ENCODE measurements around the gene RPL36AL. TPM values are rescaled to one million over a fixed set of nuclear protein-coding genes. Genes with fewer than 3 reads are reported as not detected.
A peak's percentile ranks its signal among the peaks of the same experiment; 100 is the strongest.

The RPL36AL gene
- total and polyA plus RNA-seq, 2 donors (not counting 1 experiment from before 2014, with no cell fraction given): 169 to 171 TPM

GRCh38 chr14:49598485-49599300 lies 21.7 kb downstream of the RPL36AL start, which contains the start of gene LRR1:
TSS of gene LRR1 (plus strand) at chr14:49598940. CDS start at chr14:49599021, 81 bp downstream.
- peak within 1 kb of the TSS; percentile 75 to 94 (median 80) for H3K4me3 ChIP-seq (ENCODE audit: control extremely low read depth in 1 of 5, extremely low read depth in 1 of 5, insufficient read depth in 1 of 5, low read depth in 2 of 5, low read length in 4 of 5)
- no peaks in the 10 kb centered on the region for H3K27me3 ChIP-seq (replicated peaks in 1 of 4; ENCODE audit: control extremely low read depth in 1 of 4, control insufficient read depth in 3 of 4, insufficient read depth in 4 of 4, low read length in 3 of 4)
- H3K4me2 ChIP-seq (replicated peaks; ENCODE audit: low read depth, low read length, poor library complexity, severe bottlenecking): peak within 1 kb of the TSS; percentile 82
- DNase-seq: peak; percentile 95
- under 1% methylated on average over 77 of the region's 77 CpGs for WGBS (ENCODE audit: insufficient coverage)
- H3K4me1 ChIP-seq (ENCODE audit: control insufficient read depth in 2 of 2, insufficient read depth in 2 of 2, low read length in 2 of 2): peaks cover 33 to 42% of the 10 kb centered on the region in 2 donors
- Mint-ChIP-seq H3K4me3 (peak within 1 kb of the TSS; percentile 99), H3K27me3 (no peaks in the 10 kb centered on the region), H3K9me3 (ENCODE audit: insufficient read depth) (no peaks in the 10 kb centered on the region), H3K27ac (peak within 1 kb of the TSS; percentile 98), H3K4me1 (peaks cover 55% of the 10 kb centered on the region)
- peak within 1 kb of the TSS; percentile 92 to 97 for H3K27ac ChIP-seq (ENCODE audit: low read length in 2 of 2)
- ChIA-PET CTCF (interaction anchor here (0.6 to 6.8 kb wide), 8 partner anchors 12 to 723 kb away, joined by 3 to 92 read pairs (median 4); partner anchors contain the start of genes MGAT2, RPL36AL and RPS29), POLR2A (interaction anchor here (0.8 to 3.7 kb wide), 7 partner anchors 12 to 137 kb away, joined by 3 to 69 read pairs (median 4); partner anchors contain the start of genes DNAAF2, MGAT2, RPL36AL and RPS29)
- intact Hi-C loops (cut with micrococcal nuclease): loop anchor here (1.0 to 5.0 kb wide), 4 partner anchors 22 to 634 kb away; partner anchors contain the start of genes MGAT2, RPL36AL, SOS2 and VCPKMT
- H3K9me3 ChIP-seq (ENCODE audit: control extremely low read depth in 1 of 3, control insufficient read depth in 2 of 3, insufficient read depth in 1 of 3, low read length in 2 of 3): no peaks in the 10 kb centered on the region
- peaks cover 14% of the 10 kb centered on the region for H3K79me2 ChIP-seq (ENCODE audit: control insufficient read depth, insufficient read depth, low read length)
- peak within 1 kb of the TSS; percentile 74 for H3K9ac ChIP-seq (ENCODE audit: low read length)
- TF ChIP-seq, protein P1, sequence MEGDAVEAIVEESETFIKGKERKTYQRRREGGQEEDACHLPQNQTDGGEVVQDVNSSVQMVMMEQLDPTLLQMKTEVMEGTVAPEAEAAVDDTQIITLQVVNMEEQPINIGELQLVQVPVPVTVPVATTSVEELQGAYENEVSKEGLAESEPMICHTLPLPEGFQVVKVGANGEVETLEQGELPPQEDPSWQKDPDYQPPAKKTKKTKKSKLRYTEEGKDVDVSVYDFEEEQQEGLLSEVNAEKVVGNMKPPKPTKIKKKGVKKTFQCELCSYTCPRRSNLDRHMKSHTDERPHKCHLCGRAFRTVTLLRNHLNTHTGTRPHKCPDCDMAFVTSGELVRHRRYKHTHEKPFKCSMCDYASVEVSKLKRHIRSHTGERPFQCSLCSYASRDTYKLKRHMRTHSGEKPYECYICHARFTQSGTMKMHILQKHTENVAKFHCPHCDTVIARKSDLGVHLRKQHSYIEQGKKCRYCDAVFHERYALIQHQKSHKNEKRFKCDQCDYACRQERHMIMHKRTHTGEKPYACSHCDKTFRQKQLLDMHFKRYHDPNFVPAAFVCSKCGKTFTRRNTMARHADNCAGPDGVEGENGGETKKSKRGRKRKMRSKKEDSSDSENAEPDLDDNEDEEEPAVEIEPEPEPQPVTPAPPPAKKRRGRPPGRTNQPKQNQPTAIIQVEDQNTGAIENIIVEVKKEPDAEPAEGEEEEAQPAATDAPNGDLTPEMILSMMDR (IDR thresholded peaks at IDR 0.05): no peak
- no peak for TF ChIP-seq EZH2 (IDR thresholded peaks at IDR 0.05; ENCODE audit: borderline replicate concordance, insufficient read depth, low read depth, low read length, poor library complexity, severe bottlenecking)
- peak within 1 kb of the TSS; percentile 86 for H2AFZ ChIP-seq (ENCODE audit: insufficient read depth, low read depth, low read length, poor library complexity, severe bottlenecking)
- no peaks in the 10 kb centered on the region for H4K20me1 ChIP-seq (ENCODE audit: control insufficient read depth, insufficient read depth, low read length, poor library complexity, severe bottlenecking)
- peaks cover 0 to 4% of the 10 kb centered on the region in 2 experiments for H3K36me3 ChIP-seq (replicated peaks in 1 of 2; ENCODE audit: control extremely low read depth in 1 of 2, control insufficient read depth in 1 of 2, extremely low read depth in 1 of 2, insufficient read depth in 2 of 2, low read length in 1 of 2)
- peak; percentile 73 for ATAC-seq (ENCODE audit: low read depth)
